Trophoblast cell (in vitro differentiated cells and primary cell): ENCODE measurements around the gene DCAF15. TPM values are rescaled to one million over a fixed set of nuclear protein-coding genes. Genes with fewer than 3 reads are reported as not detected.

Source experiments
- DNase-seq, 2 donors: peaks; one replicate each; pipeline ENCODE4 v3.0.0-alpha.2; 2016
- H2AFZ ChIP-seq: 2 replicates; pipeline ENCODE4 v1.6.1; 2013; ENCODE audit warnings: low read length, moderate library complexity, mild to moderate bottlenecking; ENCODE audit not compliant: insufficient read depth, poor library complexity
- H2AK5ac ChIP-seq: 2 replicates; pipeline ENCODE4 v1.6.1; 2013; ENCODE audit warnings: mild to moderate bottlenecking, low read length
- H2BK120ac ChIP-seq: 2 replicates; pipeline ENCODE4 v1.6.1; 2013; ENCODE audit warnings: low read length, mild to moderate bottlenecking, moderate library complexity; ENCODE audit not compliant: insufficient read depth, poor library complexity
- H2BK12ac ChIP-seq: 2 replicates; pipeline ENCODE4 v1.6.1; 2013; ENCODE audit warnings: mild to moderate bottlenecking, low read length, moderate library complexity
- H2BK5ac ChIP-seq: 2 replicates; pipeline ENCODE4 v1.6.1; 2013; ENCODE audit warnings: low read length, low read depth, moderate library complexity, mild to moderate bottlenecking; ENCODE audit not compliant: poor library complexity
- H3K14ac ChIP-seq: 2 replicates; pipeline ENCODE4 v1.6.1; 2013; ENCODE audit warnings: mild to moderate bottlenecking, low read length
- H3K18ac ChIP-seq: 2 replicates; pipeline ENCODE4 v1.6.1; 2013; ENCODE audit warnings: mild to moderate bottlenecking, low read length
- H3K23ac ChIP-seq: 2 replicates; pipeline ENCODE4 v1.6.1; 2013; ENCODE audit warnings: low read length
- H3K27ac ChIP-seq: 2 replicates; pipeline ENCODE4 v1.5.1; 2013; ENCODE audit warnings: low read depth, mild to moderate bottlenecking, inconsistent platforms, low read length, moderate library complexity
- H3K27me3 ChIP-seq: 2 replicates; pipeline ENCODE4 v1.6.1; 2013; ENCODE audit warnings: inconsistent platforms, mild to moderate bottlenecking, low read length, moderate library complexity; ENCODE audit not compliant: insufficient read depth
- H3K36me3 ChIP-seq, 2 experiments: 1 replicate in 1 of 2; 2 replicates in 1 of 2; pipeline ENCODE4 v1.6.1; 2013; ENCODE audit warnings: low read length in 2 of 2, mild to moderate bottlenecking in 2 of 2, moderate library complexity in 1 of 2; ENCODE audit not compliant: insufficient read depth in 2 of 2, control insufficient read depth in 1 of 2
- H3K4ac ChIP-seq: 2 replicates; pipeline ENCODE4 v1.6.1; 2013; ENCODE audit warnings: low read depth, mild to moderate bottlenecking, low read length, moderate library complexity
- H3K4me1 ChIP-seq, 2 experiments: 1 replicate in 1 of 2; 2 replicates in 1 of 2; pipeline ENCODE4 v1.6.1; 2013; ENCODE audit warnings: low read length in 2 of 2, mild to moderate bottlenecking in 2 of 2, moderate library complexity in 1 of 2; ENCODE audit not compliant: insufficient read depth in 2 of 2, control insufficient read depth in 1 of 2
- H3K4me2 ChIP-seq: 2 replicates; pipeline ENCODE4 v1.6.1; 2013; ENCODE audit warnings: inconsistent platforms, mild to moderate bottlenecking, low read length, moderate library complexity
- H3K4me3 ChIP-seq: 2 replicates; pipeline ENCODE4 v1.5.1; 2013; ENCODE audit warnings: mild to moderate bottlenecking, low read depth, low read length, inconsistent platforms
- H3K79me1 ChIP-seq: one replicate; pipeline ENCODE4 v1.6.1; 2013; ENCODE audit warnings: low read length
- H3K79me2 ChIP-seq: 2 replicates; pipeline ENCODE4 v1.6.1; 2013; ENCODE audit warnings: low read length, mild to moderate bottlenecking; ENCODE audit not compliant: control insufficient read depth, insufficient read depth, poor library complexity
- H3K9ac ChIP-seq: 2 replicates; pipeline ENCODE4 v1.6.1; 2013; ENCODE audit warnings: mild to moderate bottlenecking, low read length
- H3K9me3 ChIP-seq: 2 replicates; pipeline ENCODE4 v1.6.1; 2013; ENCODE audit warnings: low read depth, mild to moderate bottlenecking, control low read depth, inconsistent platforms, low read length; ENCODE audit not compliant: insufficient read depth
- H4K12ac ChIP-seq: 2 replicates; pipeline ENCODE4 v1.6.1; 2013; ENCODE audit warnings: low read depth, mild to moderate bottlenecking, low read length, moderate library complexity
- H4K8ac ChIP-seq: 2 replicates; pipeline ENCODE4 v1.6.1; 2013; ENCODE audit warnings: low read depth, mild to moderate bottlenecking, low read length, moderate library complexity
- H4K91ac ChIP-seq: one replicate; pipeline ENCODE4 v1.6.1; 2013; ENCODE audit warnings: low read depth, mild to moderate bottlenecking, low read length, moderate library complexity
- WGBS: extraction: QIAGEN DNeasy Blood & Tissue Kit; methylation state at CpG from one replicate; pipeline ENCODE4 v1.1.7; 2013; ENCODE audit warnings: missing lambda C conversion rate; ENCODE audit not compliant: insufficient read length, insufficient coverage; ENCODE audit errors: extremely low coverage; 5-methylcytosine and 5-hydroxymethylcytosine counted together
- polyA plus RNA-seq: library from polyadenylated mRNA; stranded (reverse); fragments of 200-250 nt; gene quantifications from 2 replicates; pipeline ENCODE4 v1.2.3, GENCODE V29; 2013

The DCAF15 gene, protein sequence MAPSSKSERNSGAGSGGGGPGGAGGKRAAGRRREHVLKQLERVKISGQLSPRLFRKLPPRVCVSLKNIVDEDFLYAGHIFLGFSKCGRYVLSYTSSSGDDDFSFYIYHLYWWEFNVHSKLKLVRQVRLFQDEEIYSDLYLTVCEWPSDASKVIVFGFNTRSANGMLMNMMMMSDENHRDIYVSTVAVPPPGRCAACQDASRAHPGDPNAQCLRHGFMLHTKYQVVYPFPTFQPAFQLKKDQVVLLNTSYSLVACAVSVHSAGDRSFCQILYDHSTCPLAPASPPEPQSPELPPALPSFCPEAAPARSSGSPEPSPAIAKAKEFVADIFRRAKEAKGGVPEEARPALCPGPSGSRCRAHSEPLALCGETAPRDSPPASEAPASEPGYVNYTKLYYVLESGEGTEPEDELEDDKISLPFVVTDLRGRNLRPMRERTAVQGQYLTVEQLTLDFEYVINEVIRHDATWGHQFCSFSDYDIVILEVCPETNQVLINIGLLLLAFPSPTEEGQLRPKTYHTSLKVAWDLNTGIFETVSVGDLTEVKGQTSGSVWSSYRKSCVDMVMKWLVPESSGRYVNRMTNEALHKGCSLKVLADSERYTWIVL
- polyA plus RNA-seq, result 28.8 and 29.9 TPM in 2 replicates

DNA sequence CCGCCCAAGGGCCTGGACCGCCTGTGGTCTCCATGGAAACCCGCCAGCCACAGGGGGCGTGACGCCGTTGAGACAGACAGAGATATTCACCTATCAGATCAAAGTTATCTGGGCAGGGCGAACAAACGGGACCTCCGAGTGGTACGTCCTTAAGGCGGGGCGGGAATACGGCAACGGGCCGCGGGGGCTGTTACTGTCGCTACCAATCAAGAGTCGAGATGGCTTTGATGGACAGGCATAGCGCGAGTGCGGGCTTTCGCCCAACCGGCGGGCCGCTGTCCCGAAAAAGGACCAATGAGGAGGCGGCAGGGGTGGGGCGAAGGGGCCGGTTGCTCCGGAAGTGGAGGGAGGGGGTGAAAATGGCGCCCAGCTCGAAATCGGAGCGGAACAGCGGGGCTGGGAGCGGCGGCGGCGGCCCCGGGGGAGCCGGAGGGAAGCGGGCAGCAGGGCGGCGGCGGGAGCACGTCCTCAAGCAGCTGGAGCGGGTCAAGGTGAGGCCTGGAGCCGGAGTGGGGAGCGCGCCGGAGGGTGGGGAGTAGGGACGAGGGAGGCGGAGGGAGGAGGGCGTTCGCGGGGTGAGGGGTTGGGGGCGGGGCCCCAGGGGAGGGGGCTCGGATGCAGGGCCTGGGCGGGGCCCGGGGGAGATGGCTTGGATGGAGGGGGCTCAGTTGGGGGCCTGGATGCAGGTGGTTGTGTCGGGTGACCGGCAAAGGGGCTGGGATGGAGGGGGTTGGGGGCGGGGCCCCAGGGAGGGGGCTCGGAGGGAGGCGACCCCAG is at the start of gene DCAF15:
DCAF15 (plus strand) TSS at position 356 of the 777 bp plus-strand sequence; CDS start at position 360, 4 bp downstream.
- Histone ChIP-seq H3K79me1 (peaks cover 2% of the 10 kb centered on the region), H2BK12ac (peak within 1 kb of the TSS; percentile 3), H3K14ac (peak within 1 kb of the TSS; percentile 100), H3K4me3 (peak within 1 kb of the TSS; percentile 98), H3K9ac (peak within 1 kb of the TSS; percentile 84), H3K4ac (peak within 1 kb of the TSS; percentile 99), H3K79me2 (peaks cover 8% of the 10 kb centered on the region), H3K27ac (peak within 1 kb of the TSS; percentile 29), H3K4me1 (peaks cover 6 to 8% of the 10 kb centered on the region in 2 experiments), H3K4me2 (peak within 1 kb of the TSS; percentile 66), H3K9me3 (no peaks in the 10 kb centered on the region), H2BK5ac (peak within 1 kb of the TSS; percentile 98), H3K23ac (no peak within 1 kb of the TSS), H2AFZ (peak within 1 kb of the TSS; percentile 98), H4K12ac (peak within 1 kb of the TSS; percentile 100), H2BK120ac (peak within 1 kb of the TSS; percentile 100), H3K27me3 (no peaks in the 10 kb centered on the region), H3K36me3 (peaks cover 24 to 27% of the 10 kb centered on the region in 2 experiments), H4K91ac (peak within 1 kb of the TSS; percentile 99), H2AK5ac (peak within 1 kb of the TSS; percentile 83), H3K18ac (peak within 1 kb of the TSS; percentile 100), H4K8ac (peak within 1 kb of the TSS; percentile 100)
- WGBS, result no CpG with 5 or more reads among the region's 65 CpGs
- DNase-seq, result peak; percentile 100

DNA sequence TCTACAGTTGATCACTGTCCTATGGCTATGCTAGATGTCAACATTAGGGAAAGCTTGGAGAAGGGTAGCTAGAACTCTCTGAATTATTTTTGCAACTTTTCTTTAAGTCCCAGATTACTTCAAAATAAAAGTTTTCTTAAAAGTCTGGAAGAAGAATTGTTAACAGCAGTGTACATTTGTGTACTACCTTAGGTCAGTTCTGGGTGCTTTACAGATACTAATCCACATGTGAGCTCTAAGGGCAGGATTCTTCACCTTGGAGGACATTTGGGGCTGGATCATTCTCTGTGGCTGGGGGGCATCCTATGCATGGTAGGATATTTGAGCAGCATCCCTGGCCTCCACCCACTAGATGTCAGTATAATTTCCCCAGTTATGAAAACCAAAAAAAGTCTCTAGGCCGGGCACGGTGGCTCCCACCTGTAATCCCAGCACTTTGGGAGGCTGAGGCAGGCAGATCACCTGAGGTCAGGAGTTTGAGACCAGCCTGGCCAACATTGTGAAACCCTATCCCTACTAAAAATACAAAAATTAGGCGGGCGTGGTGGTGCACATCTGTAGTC is 49.2 kb upstream of the DCAF15 start:
- Histone ChIP-seq H3K79me2 (peaks cover 5% of the 10 kb centered on the region), H3K79me1 (peaks cover 5% of the 10 kb centered on the region), H3K4me1 (peaks cover 3 to 8% of the 10 kb centered on the region in 2 experiments), H2AFZ (no peak overlapping the region), H2BK120ac (no peak overlapping the region), H3K27ac (no peak overlapping the region), H3K4me2 (no peak overlapping the region), H4K91ac (no peak overlapping the region), H2AK5ac (no peak overlapping the region), H4K8ac (no peak overlapping the region), H3K4ac (no peak overlapping the region), H3K9ac (no peak overlapping the region), H3K23ac (no peak overlapping the region), H4K12ac (no peak overlapping the region), H3K18ac (no peak overlapping the region), H3K14ac (no peak overlapping the region), H3K27me3 (no peaks in the 10 kb centered on the region), H3K9me3 (no peaks in the 10 kb centered on the region), H2BK12ac (no peak overlapping the region), H2BK5ac (no peak overlapping the region), H3K36me3 (no peaks in the 10 kb centered on the region), H3K4me3 (no peak overlapping the region)
- peak; percentile 9 to 50 for DNase-seq
- WGBS, result no CpG with 5 or more reads among the region's 4 CpGs

DNA sequence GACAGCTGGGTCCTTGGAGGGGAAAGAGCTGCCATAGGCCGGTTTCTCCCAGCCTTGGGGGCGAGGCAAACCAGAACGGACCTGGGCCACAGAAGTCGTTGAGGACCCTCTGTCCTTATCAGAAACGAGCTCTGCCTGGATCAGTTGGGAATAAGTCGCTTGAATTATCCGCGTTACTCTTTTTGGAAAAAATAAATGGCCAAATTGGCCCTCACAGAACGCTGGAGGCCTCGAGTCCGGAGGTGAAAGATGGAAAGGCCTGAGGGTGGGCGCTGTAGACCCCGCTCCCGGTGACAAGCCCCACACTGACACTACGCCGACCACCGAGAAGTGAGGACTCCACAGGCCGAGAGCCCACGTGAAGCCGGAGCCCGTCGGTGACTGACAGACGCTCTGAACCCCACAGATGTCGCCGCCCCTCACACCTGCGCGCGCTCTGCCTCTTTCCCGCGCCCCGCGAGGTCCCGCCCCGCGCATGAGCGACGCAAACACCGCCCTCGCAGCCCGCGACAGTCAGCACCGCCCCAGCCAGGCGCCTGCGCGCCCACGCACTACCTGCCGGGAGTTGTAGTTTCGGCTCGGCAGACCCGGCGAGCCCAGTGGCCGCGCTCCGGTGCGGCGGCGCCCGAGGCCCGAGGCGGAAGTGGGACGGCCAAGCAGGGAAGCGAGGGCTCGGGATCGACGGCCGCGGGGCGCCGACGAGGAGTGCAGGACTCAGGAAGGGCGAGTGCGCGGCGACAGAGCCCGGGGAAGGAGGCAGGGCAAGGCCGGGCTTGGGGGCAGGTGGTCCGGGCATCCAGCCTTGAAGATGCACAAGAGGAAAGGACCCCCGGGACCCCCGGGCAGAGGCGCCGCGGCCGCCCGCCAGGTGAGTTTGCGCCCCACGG is 46.4 kb upstream of the DCAF15 start, which contains the start of the genes BRME1 and CC2D1A:
BRME1 (minus strand) TSS at position 484 of the 887 bp plus-strand sequence. CDS start 1,225 bp downstream, outside the sequence.
CC2D1A (plus strand) TSS at position 568 of the 887 bp plus-strand sequence; CDS start at position 809, 241 bp downstream.
- Histone ChIP-seq H2BK120ac (peak within 1 kb of the TSS; percentile 29), H3K4ac (peak within 1 kb of the TSS; percentile 53), H3K79me1 (peaks cover 5% of the 10 kb centered on the region), H3K4me2 (peak within 1 kb of the TSS; percentile 60), H3K4me1 (peaks cover 3 to 8% of the 10 kb centered on the region in 2 experiments), H2BK5ac (peak within 1 kb of the TSS; percentile 24), H3K27ac (peak within 1 kb of the TSS; percentile 20), H3K23ac (no peak within 1 kb of the TSS), H3K9me3 (no peaks in the 10 kb centered on the region), H4K8ac (peak within 1 kb of the TSS; percentile 84), H2AK5ac (peak within 1 kb of the TSS; percentile 64), H3K27me3 (no peaks in the 10 kb centered on the region), H3K79me2 (peaks cover 5% of the 10 kb centered on the region), H4K91ac (peak within 1 kb of the TSS; percentile 76), H3K18ac (peak within 1 kb of the TSS; percentile 82), H2AFZ (peak within 1 kb of the TSS; percentile 95), H4K12ac (peak within 1 kb of the TSS; percentile 78), H3K9ac (peak within 1 kb of the TSS; percentile 86), H2BK12ac (no peak within 1 kb of the TSS), H3K14ac (peak within 1 kb of the TSS; percentile 87), H3K4me3 (peak within 1 kb of the TSS; percentile 94), H3K36me3 (peaks cover 0 to 6% of the 10 kb centered on the region in 2 experiments)
- WGBS, result no CpG with 5 or more reads among the region's 86 CpGs
- DNase-seq, result peak; percentile 87 to 89
